HUES48 (cell line): ENCODE data around the gene CD320.
"Not testable (repeated sequence)": the region's sequence is repeated elsewhere in the genome, so short reads cannot be mapped to it uniquely, and the experiment has no call there.

Experiments used
- H3K27ac ChIP-seq: one replicate; pipeline ENCODE4 v1.7.0; 2013; ENCODE audit warnings: low read depth, low read length, inconsistent platforms
- H3K27me3 ChIP-seq: 2 replicates; pipeline ENCODE4 v1.6.1; 2013; ENCODE audit warnings: mild to moderate bottlenecking, low read length; ENCODE audit not compliant: control insufficient read depth, insufficient read depth
- H3K36me3 ChIP-seq: 2 replicates; pipeline ENCODE4 v1.6.1; 2013; ENCODE audit warnings: low read length; ENCODE audit not compliant: control insufficient read depth, insufficient read depth
- H3K4me1 ChIP-seq: 2 replicates; pipeline ENCODE4 v1.6.1; 2013; ENCODE audit warnings: mild to moderate bottlenecking, low read length; ENCODE audit not compliant: control insufficient read depth, insufficient read depth
- H3K4me3 ChIP-seq: 2 replicates; pipeline ENCODE4 v1.5.1; 2013; ENCODE audit warnings: mild to moderate bottlenecking, low read depth, low read length
- H3K9ac ChIP-seq: 2 replicates; pipeline ENCODE4 v1.6.1; 2013; ENCODE audit warnings: mild to moderate bottlenecking, low read depth, low read length, moderate library complexity
- H3K9me3 ChIP-seq: 2 replicates; pipeline ENCODE4 v1.6.1; 2013; ENCODE audit warnings: low read length; ENCODE audit not compliant: control insufficient read depth, insufficient read depth

The CD320 gene

GRCh38 chr19:8307965-8308866 is at the start of gene CD320:
Gene CD320, minus strand, starts transcription at chr19:8308358. Its CDS starts 68 bp downstream, at chr19:8308290.
- peaks cover 36% of the 10 kb centered on the region for H3K36me3 ChIP-seq
- H3K9ac ChIP-seq, result peak within 1 kb of the TSS; percentile 82
- peak within 1 kb of the TSS; percentile 82 for H3K27ac ChIP-seq
- H3K9me3 ChIP-seq, result no peaks in the 10 kb centered on the region
- no peaks in the 10 kb centered on the region for H3K27me3 ChIP-seq
- H3K4me3 ChIP-seq, result peak within 1 kb of the TSS; percentile 81
- H3K4me1 ChIP-seq, result peaks cover 13% of the 10 kb centered on the region

GRCh38 chr19:8357007-8357521 is 48.9 kb upstream of the CD320 start:
- Histone ChIP-seq H3K4me3 (no peak overlapping the region), H3K9ac (no peak overlapping the region), H3K27me3 (peaks cover 4% of the 10 kb centered on the region), H3K4me1 (peaks cover 7% of the 10 kb centered on the region; the same call in 1 of the 2 replicates), H3K9me3 (no peaks in the 10 kb centered on the region), H3K36me3 (no peaks in the 10 kb centered on the region), H3K27ac (no peak overlapping the region)

GRCh38 chr19:8355631-8356402 is 47.7 kb upstream of the CD320 start:
- H3K4me1 ChIP-seq, result peaks cover 8% of the 10 kb centered on the region; the same call in 1 of the 2 replicates
- no peak overlapping the region for H3K9ac ChIP-seq
- no peaks in the 10 kb centered on the region for H3K36me3 ChIP-seq
- no peaks in the 10 kb centered on the region for H3K27me3 ChIP-seq
- no peak overlapping the region for H3K27ac ChIP-seq
- H3K9me3 ChIP-seq, result no peaks in the 10 kb centered on the region
- H3K4me3 ChIP-seq, result no peak overlapping the region

GRCh38 chr19:8352845-8353244 is 44.7 kb upstream of the CD320 start:
- H3K36me3 ChIP-seq, H3K9me3 ChIP-seq, H3K27ac ChIP-seq, H3K4me3 ChIP-seq, H3K9ac ChIP-seq, H3K4me1 ChIP-seq, H3K27me3 ChIP-seq: not testable (repeated sequence)

GRCh38 chr19:8352134-8352827 is 44.1 kb upstream of the CD320 start:
- H3K9ac ChIP-seq, result no peak overlapping the region

GRCh38 chr19:8349629-8350372 is 41.6 kb upstream of the CD320 start:
- H3K27ac ChIP-seq, H3K9me3 ChIP-seq, H3K4me3 ChIP-seq, H3K27me3 ChIP-seq, H3K9ac ChIP-seq, H3K4me1 ChIP-seq, H3K36me3 ChIP-seq: not testable (repeated sequence)

More at GRCh38 chr19:8352134-8352827, 44.1 kb upstream of the CD320 start:
- Histone ChIP-seq H3K4me1 (peaks cover 8% of the 10 kb centered on the region; the same call in 1 of the 2 replicates), H3K9me3 (no peaks in the 10 kb centered on the region), H3K27ac (no peak overlapping the region), H3K27me3 (no peaks in the 10 kb centered on the region), H3K36me3 (no peaks in the 10 kb centered on the region), H3K4me3 (peak overlapping the region; percentile 14; the same call in 1 of the 2 replicates)

- Histone ChIP-seq H3K36me3 (no peaks in the 10 kb centered on the region), H3K27ac (no peak overlapping the region), H3K9me3 (no peaks in the 10 kb centered on the region), H3K4me1 (peaks cover 3% of the 10 kb centered on the region), H3K9ac (no peak overlapping the region), H3K4me3 (no peak overlapping the region), H3K27me3 (peaks cover 6% of the 10 kb centered on the region)
Measured at GRCh38 chr19:8343483-8343844, 35.3 kb upstream of the CD320 start.

GRCh38 chr19:8342684-8343482 is 34.7 kb upstream of the CD320 start, which contains the start of gene KANK3:
Gene KANK3, minus strand, starts transcription at chr19:8343262. Its CDS starts 5,434 bp downstream, at chr19:8337828.
- no peaks in the 10 kb centered on the region for H3K36me3 ChIP-seq
- H3K9ac ChIP-seq, result 0 out of 2 replicates have a peak within 1 kb of the TSS, but pooled peaks have one; percentile 28
- H3K4me3 ChIP-seq, result peak within 1 kb of the TSS; percentile 75
- H3K27ac ChIP-seq, result no peak within 1 kb of the TSS
- peaks cover 3% of the 10 kb centered on the region for H3K4me1 ChIP-seq
- no peaks in the 10 kb centered on the region for H3K9me3 ChIP-seq
- H3K27me3 ChIP-seq, result peaks cover 6% of the 10 kb centered on the region

- Histone ChIP-seq H3K36me3 (no peaks in the 10 kb centered on the region), H3K9me3 (no peaks in the 10 kb centered on the region), H3K27ac (no peak overlapping the region), H3K4me3 (no peak overlapping the region), H3K4me1 (peaks cover 3% of the 10 kb centered on the region), H3K9ac (no peak overlapping the region), H3K27me3 (peaks cover 6% of the 10 kb centered on the region)
Measured at GRCh38 chr19:8342316-8342683, 34.1 kb upstream of the CD320 start.
